ENCODE data around the gene POLR1H.

The POLR1H gene

DNA sequence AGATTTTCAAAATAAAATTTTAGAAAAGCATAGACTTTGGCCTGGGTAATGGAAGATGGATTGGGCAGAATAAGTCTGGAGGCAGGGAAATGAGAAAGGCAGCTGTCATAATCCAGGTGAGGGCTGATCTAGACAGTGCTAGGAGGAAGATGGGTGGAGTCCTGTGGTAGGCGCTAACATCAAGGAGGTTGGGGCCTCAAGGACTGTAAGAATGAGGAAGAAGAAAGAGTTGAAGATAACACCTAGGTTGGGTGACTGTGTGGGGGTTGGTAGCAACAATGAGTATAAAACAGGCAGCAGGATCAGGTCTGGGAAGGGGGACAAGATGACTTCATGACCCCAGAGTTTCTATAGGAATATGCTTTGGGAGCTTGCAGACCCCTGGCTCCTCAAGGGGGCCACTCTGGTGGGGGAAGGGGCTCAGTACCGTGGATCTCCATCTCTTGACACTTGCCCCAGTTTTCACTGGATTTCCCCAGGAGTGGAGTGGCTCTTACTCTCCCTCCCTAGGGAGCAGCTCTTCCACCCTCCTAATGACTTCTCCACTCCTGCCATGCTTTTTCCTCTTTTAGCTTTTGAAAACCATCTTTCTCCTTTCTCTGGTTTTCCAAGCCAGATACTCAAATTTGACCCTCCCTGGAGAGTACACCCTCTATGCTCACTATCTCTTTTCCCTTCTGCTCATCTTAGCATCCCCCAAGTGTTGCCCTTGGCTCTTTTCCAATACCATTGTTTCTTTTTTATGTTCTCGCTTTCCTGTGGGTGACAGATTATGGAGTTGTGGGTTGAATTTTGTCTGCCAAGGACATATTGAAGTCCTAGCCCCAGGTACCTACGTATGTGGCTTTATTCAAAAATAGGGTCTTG, 37.1 kb downstream of the POLR1H start:
- no peak for DNase-seq

DNA sequence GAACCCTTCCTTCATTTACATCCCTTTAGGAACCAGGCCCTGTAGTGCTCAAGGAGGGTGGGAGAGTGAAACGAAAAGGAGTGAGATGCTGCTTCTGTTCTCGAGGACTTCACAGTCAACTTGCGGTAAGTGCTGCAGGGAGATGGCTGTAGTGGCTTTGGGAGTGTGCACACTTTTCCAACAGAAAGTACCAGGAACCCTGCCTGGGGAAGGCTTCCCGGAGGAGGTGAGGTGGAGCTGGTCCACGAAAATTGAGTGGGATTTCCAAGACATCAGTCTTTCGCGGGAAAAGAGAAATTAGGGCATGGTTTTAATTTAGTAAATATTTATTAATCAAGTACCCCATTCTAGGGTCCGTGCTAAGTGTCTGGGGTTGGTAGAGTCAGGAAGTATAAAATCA, 39.1 kb downstream of the POLR1H start:
- DNase-seq = no peak

DNA sequence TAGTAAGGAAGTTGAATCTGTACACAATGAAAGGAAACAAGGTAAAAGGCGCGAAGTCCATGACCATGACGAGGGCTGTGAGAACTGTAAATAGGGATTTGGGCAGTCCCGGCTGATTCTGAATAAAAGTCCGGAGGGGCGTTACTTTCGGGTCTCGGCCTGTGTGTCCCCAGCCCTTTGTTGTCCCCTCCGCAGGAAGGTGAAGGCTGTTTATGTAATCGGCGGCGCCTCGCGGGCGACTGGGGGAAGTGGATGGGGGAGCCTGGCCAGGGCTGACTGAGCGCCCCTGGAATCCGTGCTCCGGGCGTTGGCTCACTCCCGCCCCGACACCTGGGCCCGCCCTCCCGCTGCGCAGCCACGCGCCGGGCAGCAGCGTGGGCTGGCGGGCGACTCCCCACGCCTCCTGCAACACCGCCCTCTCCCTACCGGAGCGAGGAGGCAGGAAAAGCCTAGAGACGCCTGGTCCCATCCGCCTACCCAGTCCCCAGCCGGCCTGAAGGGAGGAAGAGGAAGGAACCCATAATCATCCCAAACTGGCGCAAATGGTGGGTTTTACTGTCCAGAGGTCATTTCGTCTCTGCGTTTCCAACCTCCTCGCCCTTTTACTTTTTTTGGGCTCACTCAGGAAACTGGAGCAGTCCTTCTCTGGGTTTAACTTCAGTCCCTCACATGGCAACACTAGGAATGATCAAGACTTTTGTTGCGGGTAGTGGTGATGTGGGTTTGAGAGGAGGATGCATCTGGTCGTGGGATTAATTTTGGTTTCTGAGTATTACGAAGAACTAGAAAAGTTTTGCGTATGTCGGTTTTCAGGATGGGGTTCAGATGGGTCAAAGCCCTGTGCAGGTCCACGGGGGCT, 39.7 kb downstream of the POLR1H start:
- DNase-seq = peak; percentile 5 to 6

- peak; percentile 72 to 73 for DNase-seq
These were observed 40.7 kb downstream of the POLR1H start for GRCh38 chr6:30101444-30102413.

DNA sequence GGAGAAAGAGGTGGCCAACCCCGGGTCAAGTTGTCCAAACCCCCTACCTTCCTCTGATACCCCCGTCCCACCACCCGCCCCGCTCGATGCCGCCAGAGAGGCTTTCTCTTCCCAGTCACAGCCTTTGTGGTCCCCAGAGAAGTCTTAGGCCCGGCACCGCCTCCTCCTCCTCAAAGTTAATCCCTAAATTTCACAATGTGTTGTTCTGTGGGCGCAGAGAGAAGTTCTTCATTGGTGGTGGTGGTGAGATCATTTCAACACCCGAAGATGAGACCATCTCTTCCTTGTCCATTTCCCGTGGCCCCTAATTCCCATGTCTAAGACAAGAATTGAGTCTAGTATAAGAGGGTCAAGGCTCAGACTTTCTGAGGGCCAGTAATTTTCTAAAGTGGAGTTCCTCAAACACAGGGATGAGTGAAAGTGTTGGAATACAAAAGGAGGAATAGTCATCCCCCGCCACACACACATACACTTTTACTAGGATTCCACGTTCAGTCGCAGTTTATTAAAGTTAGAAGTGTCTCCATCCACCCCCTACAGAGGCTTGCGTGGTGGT, 41.4 kb downstream of the POLR1H start:
- no peak for DNase-seq

DNA sequence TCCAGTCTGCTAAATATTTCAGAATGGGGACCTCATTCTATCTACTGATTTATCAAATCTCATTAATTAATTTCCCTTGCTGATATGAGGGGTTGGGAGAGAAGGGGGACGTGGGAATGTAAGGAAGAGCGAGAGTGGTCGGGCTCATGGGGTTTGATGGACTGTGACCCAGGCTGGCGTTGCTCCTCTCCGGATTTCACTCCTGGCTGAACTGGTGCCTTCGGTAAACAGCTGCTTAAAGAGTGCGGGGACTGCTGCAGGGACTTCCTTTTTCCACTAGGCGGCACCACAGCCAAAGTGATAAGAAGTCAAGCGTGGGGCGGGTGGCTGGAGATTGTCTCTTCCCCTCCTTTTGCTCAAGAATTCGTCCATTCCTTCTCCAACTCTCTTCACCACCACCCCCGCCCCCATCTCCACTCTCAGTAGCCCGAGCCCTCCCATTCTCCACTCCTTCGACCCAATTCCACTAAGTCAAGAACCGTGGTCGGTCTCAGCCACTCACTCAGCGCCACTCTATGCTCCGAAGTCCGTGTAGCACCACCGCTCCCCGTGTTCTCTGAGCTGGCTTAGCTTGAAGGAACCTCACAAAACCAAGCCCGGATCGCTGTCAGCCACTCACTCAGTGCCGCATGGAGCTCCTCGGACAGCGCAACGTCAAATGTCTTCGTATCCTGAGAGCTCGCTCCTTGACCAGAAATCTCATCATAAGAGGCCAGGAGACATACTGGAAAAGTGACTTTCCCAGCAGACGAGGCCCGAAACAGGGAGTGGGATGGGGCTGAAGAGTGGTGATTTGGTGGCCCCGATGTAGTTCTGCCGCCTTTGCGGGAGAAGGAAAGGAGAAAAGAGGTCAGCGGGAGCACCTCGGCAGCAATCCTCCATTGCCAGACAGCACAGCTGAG, 42.2 kb downstream of the POLR1H start:
- peak; percentile 84 to 87 for DNase-seq

GRCh38 chr6:30103872-30104179, 42.8 kb downstream of the POLR1H start:
- peak in 1 of 2 donors; percentile 8 for DNase-seq

DNA sequence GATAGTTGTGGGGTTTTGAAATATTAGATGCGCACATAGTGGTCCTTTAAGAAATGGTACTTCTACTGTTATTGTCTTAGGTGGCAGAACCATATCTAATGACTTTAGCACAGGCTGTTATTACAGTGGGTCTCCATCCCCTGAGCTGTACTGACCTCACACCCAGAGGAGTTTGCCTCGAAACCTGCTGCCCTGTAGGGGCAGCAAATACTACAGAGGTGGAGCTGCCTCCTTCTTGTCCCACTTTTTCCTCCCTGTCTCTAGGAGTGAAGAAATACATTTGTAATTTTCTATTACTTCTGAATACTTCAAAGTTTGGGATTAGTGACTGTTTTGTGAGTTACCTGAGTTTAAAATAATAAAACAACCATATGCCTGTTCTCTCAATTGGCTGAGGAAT, 43.6 kb downstream of the POLR1H start:
- no peak for DNase-seq

GRCh38 chr6:30111266-30111856, 50.3 kb downstream of the POLR1H start:
- DNase-seq = no peak

GRCh38 chr6:30112402-30112994, 51.4 kb downstream of the POLR1H start:
- no peak for DNase-seq

DNA sequence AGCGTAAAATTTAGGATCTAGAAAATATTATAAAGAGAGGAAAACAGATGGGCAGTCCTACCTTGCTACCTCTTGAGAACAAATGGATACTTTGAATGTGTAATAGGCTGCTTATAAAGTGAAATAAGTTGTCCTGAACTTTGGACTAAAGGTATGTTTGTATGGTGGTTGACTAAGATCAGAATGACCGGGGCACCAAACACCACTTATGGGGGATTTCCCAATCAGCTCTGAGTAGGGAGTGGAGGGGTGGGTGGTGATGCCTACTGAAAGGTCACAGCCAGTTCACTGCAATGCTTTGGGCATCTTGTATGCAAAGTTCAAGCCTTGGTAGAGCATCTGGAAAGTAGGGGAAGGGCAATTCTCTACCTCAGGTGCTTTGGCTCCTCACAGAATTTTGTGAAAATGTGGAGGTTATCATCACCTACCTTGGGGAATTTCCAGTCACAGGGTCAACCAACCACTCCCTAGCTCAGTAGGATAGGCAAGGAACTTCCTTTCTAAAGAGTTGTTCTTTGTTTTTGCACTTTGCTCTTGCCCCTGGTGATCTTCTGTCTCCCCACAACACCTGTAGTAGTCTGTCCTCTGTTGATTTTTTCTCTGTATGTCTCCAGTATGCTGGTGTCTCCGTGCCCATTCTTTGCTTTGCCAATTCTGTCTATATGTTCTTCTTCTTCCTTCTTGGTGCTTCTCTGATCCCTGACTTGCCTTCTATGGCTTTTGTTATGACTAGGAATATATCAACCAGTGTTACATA, 52.1 kb downstream of the POLR1H start, which contains the start of gene TRIM31:
Gene TRIM31 (minus strand): TSS at position 88 of the 757 bp plus-strand sequence. CDS start 285 bp downstream, outside the sequence.
- no peak for DNase-seq

DNA sequence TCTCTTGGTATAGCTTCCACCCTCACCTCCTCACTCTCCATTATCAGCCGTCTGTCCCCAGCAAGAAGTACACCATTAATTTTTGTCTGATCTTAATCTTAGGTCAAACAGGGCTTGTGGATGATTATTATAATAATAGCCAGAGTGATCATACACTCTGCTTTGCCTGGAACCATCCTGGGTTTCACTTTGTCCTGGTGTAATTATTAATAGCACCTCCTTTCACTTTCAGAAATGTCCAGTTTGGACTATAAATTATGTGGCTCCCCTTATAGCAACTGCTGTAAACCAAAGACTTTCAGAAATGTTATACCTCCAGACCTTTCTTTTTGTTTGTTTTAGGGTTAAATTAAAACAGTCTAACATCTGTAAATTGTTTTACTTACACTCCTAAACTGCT, 52.8 kb downstream of the POLR1H start:
- no peak for DNase-seq

All from CD4-positive, alpha-beta T cell treated with Interleukin-1 beta for 1 hour (primary cell).